Activated CD8-positive, alpha-beta T cell treated with anti-CD3 and anti-CD28 coated beads for 36 hours (primary cell): ENCODE results near the gene TARBP2. TPM values are rescaled to one million over a fixed set of nuclear protein-coding genes. Genes with fewer than 3 reads are reported as not detected.

ENCODE experiments used
- ATAC-seq: fragments of 200-7000 bp; cut with Tn5 transposase; one replicate; pipeline ENCODE4 v1.10.0; 2021; ENCODE audit warnings: mild to moderate bottlenecking, moderate library complexity
- CTCF ChIA-PET: fragments of 350-600 bp; sonication (Branson Sonifier 250); formaldehyde crosslinking; loops from one replicate; lab custom pipeline; 2021; ENCODE audit warnings: antibody characterized with exemption; lab: Charles Lee
- POLR2A ChIA-PET: fragments of 350-600 bp; sonication (Branson Sonifier 250); formaldehyde crosslinking; loops from one replicate; lab custom pipeline; 2021; ENCODE audit warnings: antibody characterized with exemption; lab: Charles Lee
- DNase-seq: peaks from one replicate; pipeline ENCODE4 v3.0.0-alpha.2; 2020
- H3K27ac Mint-ChIP-seq: one replicate; pipeline ENCODE4 v1.8.0; 2021; ENCODE audit warnings: mild to moderate bottlenecking, mixed read lengths
- H3K27me3 Mint-ChIP-seq: one replicate; pipeline ENCODE4 v1.8.0; 2021; ENCODE audit warnings: mixed read lengths
- H3K36me3 Mint-ChIP-seq: one replicate; pipeline ENCODE4 v1.8.0; 2021; ENCODE audit warnings: low read depth, mixed read lengths
- H3K4me1 Mint-ChIP-seq: one replicate; pipeline ENCODE4 v1.8.0; 2021; ENCODE audit warnings: low read depth, mixed read lengths
- H3K4me3 Mint-ChIP-seq: one replicate; pipeline ENCODE4 v1.8.0; 2021; ENCODE audit warnings: mild to moderate bottlenecking, moderate library complexity, mixed read lengths
- H3K9me3 Mint-ChIP-seq: one replicate; pipeline ENCODE4 v1.8.0; 2021; ENCODE audit warnings: mixed read lengths
- intact Hi-C: fragments of 100-400 bp; cut with micrococcal nuclease; formaldehyde crosslinking; loops from one replicate; pipeline ENCODE4 v1.10.0; 2022
- total RNA-seq, 2 experiments: library from RNA; stranded (reverse); gene quantifications; one replicate each; pipeline ENCODE4 v1.2.3, GENCODE V29; 2021
- TF ChIP-seq, protein P1 (sequence below): fragments of 200-600 bp; IDR thresholded peaks from one replicate; pipeline ENCODE4 v1.8.0; 2022; ENCODE audit warnings: antibody characterized with exemption, mild to moderate bottlenecking

Gene TARBP2
- total RNA-seq, 2 experiments from 2014 or later: 32.0 to 33.3 TPM

DNA sequence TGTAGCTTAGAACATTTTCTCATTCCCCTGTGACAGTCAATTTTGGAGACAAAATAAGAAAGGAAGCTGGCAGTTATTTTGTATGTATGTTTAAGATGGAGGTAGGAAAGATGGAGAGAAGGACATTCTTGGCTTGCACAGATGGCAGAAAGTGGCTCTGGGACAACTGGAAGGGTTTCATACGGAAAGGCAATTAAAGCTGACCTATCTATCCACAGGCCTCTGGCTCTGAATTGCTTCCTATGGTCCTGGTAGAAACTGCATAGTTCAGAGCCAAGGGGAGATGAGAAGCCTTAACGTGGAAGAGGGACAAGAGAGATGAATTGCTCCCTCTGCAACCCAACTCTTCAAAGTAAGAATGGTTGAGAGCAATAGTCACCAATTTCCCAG lies 14.2 kb downstream of the TARBP2 start:
- ATAC-seq (no peak), DNase-seq (no peak)
- Mint-ChIP-seq H3K27me3 (no peaks in the 10 kb centered on the region), H3K27ac (no peak overlapping the region), H3K9me3 (no peaks in the 10 kb centered on the region), H3K4me1 (no peaks in the 10 kb centered on the region), H3K4me3 (no peak overlapping the region), H3K36me3 (peaks cover 11% of the 10 kb centered on the region)
- ChIA-PET POLR2A (no interaction called here), CTCF (interaction anchor here (0.8 to 1.5 kb wide), 3 partner anchors 163 to 429 kb away, joined by 3 to 4 read pairs (median 3); no protein-coding TSS in a partner anchor)
- intact Hi-C loops: no loop called here
- TF ChIP-seq, protein P1, sequence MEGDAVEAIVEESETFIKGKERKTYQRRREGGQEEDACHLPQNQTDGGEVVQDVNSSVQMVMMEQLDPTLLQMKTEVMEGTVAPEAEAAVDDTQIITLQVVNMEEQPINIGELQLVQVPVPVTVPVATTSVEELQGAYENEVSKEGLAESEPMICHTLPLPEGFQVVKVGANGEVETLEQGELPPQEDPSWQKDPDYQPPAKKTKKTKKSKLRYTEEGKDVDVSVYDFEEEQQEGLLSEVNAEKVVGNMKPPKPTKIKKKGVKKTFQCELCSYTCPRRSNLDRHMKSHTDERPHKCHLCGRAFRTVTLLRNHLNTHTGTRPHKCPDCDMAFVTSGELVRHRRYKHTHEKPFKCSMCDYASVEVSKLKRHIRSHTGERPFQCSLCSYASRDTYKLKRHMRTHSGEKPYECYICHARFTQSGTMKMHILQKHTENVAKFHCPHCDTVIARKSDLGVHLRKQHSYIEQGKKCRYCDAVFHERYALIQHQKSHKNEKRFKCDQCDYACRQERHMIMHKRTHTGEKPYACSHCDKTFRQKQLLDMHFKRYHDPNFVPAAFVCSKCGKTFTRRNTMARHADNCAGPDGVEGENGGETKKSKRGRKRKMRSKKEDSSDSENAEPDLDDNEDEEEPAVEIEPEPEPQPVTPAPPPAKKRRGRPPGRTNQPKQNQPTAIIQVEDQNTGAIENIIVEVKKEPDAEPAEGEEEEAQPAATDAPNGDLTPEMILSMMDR: no peak

- Mint-ChIP-seq H3K4me1 (no peaks in the 10 kb centered on the region), H3K27ac (no peak overlapping the region), H3K36me3 (peaks cover 11% of the 10 kb centered on the region), H3K27me3 (no peaks in the 10 kb centered on the region), H3K4me3 (no peak overlapping the region), H3K9me3 (no peaks in the 10 kb centered on the region)
- intact Hi-C loops: no loop called here
- no peak for DNase-seq
- ATAC-seq: no peak
- ChIA-PET CTCF (interaction anchor here (1.5 kb wide), 2 partner anchors 165 to 229 kb away, joined by 3 to 5 read pairs; no protein-coding TSS in a partner anchor), POLR2A (no interaction called here)
- TF ChIP-seq, protein P1: no peak
Observed at GRCh38 chr12:53516758-53517455, 15.8 kb downstream of the TARBP2 start.

GRCh38 chr12:53518381-53518780 lies 17.3 kb downstream of the TARBP2 start:
- POLR2A ChIA-PET: no interaction called here
- intact Hi-C loops: no loop called here
- no peak for DNase-seq
- Mint-ChIP-seq H3K27ac (no peak overlapping the region), H3K36me3 (peaks cover 15% of the 10 kb centered on the region), H3K9me3 (no peaks in the 10 kb centered on the region), H3K27me3 (no peaks in the 10 kb centered on the region), H3K4me1 (no peaks in the 10 kb centered on the region), H3K4me3 (no peak overlapping the region)
- TF ChIP-seq, protein P1: no peak
- CTCF ChIA-PET: interaction anchor here (1.3 kb wide), 1 partner anchor 10 kb away, joined by 9 read pairs; no protein-coding TSS in a partner anchor
- no peak for ATAC-seq

DNA sequence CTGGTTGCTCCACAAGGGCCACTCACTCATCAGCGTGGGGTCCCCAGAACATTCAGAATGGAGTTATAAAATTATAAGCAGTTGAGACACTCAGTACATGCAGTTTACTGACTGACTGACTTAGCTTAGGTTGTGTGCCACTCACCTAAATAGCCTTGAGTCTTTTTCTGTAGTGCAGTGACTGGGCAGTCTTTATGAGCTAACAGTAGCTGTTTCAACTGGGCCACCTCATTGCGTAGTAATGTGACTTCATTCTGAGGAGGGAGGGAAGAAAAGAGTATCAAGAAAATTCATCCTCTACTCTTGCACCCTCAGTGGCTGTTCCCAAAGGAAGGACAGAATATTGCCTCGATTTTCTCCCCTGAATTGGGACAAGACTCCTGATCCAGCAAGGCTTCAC lies 22.0 kb downstream of the TARBP2 start:
- Mint-ChIP-seq H3K27ac (no peak overlapping the region), H3K36me3 (peaks cover 9% of the 10 kb centered on the region), H3K9me3 (no peaks in the 10 kb centered on the region), H3K4me1 (no peaks in the 10 kb centered on the region), H3K4me3 (no peak overlapping the region), H3K27me3 (no peaks in the 10 kb centered on the region)
- ChIA-PET POLR2A (interaction anchor here (0.6 kb wide), 1 partner anchor 83 kb away, joined by 3 read pairs; no protein-coding TSS in a partner anchor), CTCF (interaction anchor here (1.1 to 2.2 kb wide), 3 partner anchors 15 to 220 kb away, joined by 4 to 7 read pairs (median 6); no protein-coding TSS in a partner anchor)
- TF ChIP-seq, protein P1: no peak
- no peak for ATAC-seq
- intact Hi-C loops: no loop called here
- DNase-seq: no peak

DNA sequence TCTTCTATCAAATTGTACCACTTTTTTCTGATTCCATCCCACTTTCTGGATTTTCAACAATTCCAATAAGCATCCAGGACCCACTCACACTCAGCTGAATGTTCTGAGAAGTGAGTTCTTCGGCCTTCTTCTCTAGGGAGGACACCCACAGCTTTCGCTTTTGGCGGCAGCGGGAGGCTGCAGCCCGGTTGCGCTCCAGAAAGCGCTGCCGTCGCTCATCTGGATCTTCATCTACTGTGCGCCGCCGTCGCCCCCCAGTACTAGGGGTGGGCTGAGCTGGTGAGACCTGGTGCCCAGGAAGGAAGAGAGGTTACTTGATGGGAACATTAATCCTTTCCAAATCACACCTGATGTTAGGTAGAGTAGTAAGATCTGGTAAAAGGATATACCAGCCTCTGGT lies 23.4 kb downstream of the TARBP2 start:
- POLR2A ChIA-PET: no interaction called here
- Mint-ChIP-seq H3K36me3 (peaks cover 9% of the 10 kb centered on the region), H3K4me3 (no peak overlapping the region), H3K27ac (no peak overlapping the region), H3K4me1 (no peaks in the 10 kb centered on the region), H3K27me3 (no peaks in the 10 kb centered on the region), H3K9me3 (no peaks in the 10 kb centered on the region)
- TF ChIP-seq, protein P1: no peak
- intact Hi-C loops: no loop called here
- no peak for ATAC-seq
- CTCF ChIA-PET: interaction anchor here (1.0 kb wide), 1 partner anchor 16 kb away, joined by 3 read pairs; no protein-coding TSS in a partner anchor
- DNase-seq: no peak
